GM18505 (cell line): ENCODE data around the gene BBC3.
"Not testable (repeated sequence)": the region's sequence is repeated elsewhere in the genome, so short reads cannot be mapped to it uniquely, and the experiment has no call there.

ENCODE experiments used
- ATAC-seq: cut with Tn5 transposase; IDR thresholded peaks from one replicate; pipeline ENCODE4 v1.9.1; 2021; ENCODE audit not compliant: unreplicated experiment
- POLR2A ChIP-seq: IDR thresholded peaks from 4 replicates; pipeline ENCODE4 v1.6.1; 2011; ENCODE audit warnings: borderline replicate concordance; ENCODE audit not compliant: insufficient read depth, insufficient read length; ENCODE audit errors: extremely low read depth

BBC3 gene

GRCh38 chr19:47253467-47253881 is 22.5 kb upstream of the BBC3 start:
- TF ChIP-seq POLR2A = no peak
- ATAC-seq = no peak

- ATAC-seq = not testable (repeated sequence)
These were observed 22.0 kb upstream of the BBC3 start for GRCh38 chr19:47253016-47253415.

GRCh38 chr19:47247308-47247990 is 16.4 kb upstream of the BBC3 start:
- TF ChIP-seq POLR2A = no peak
- no peak for ATAC-seq

DNA sequence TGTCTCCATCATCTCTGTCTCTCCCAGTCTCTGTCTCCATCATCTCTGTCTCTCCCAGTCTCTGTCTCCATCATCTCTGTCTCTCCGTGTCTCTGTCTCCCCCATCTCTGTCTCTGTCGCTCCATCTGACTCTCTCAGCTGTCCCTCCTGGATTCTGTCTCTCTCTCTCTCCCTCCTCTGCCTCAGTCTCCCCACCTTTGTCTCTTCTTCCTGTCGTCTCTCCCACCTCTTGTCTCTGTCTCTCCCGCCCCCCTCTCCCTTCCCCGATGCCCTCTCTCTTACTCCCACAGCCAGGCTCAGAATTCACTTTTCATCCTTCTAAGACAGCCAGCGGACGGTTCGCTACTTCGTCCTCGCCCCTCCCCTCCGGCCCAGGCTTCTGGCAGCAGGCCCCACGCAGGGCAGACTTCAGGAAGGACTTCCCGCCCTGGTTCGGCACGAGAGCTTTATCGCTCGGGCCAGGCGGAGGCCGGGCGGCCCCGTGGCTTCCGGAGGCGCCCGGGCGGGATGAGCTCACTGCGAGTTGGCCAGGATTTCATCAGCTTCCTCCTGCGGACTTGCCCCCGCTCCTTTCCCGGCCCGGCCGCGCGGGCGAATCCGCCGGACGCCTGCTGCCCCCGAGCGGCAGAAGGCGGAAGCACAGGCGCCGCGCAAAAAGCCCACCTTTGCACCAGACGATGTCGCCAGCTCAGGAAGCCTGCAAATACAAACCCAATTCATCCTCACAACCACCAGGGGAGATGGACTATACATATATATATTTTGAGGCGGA is 13.0 kb upstream of the BBC3 start:
- ATAC-seq = peak; percentile 65
- peak; percentile 67 for TF ChIP-seq POLR2A

DNA sequence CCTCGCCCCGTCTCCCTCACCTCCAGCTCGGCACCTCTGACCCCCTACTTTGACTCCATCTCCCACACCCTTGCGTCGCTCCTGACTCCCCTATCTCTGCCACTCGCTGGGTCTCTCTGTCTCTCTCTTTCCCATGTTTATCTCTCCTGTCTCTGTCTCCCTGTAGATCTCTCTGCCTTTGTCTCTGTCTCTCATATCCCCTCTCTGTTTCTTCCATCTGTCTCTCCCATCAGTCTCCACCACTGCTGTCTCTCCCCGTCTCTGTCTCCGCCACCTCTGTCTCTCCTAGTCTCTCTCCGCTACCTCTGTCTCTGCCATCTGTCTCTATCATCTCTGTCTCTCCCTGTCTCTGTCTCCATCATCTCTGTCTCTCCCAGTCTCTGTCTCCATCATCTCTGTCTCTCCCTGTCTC is 12.4 kb upstream of the BBC3 start:
- ATAC-seq = no peak
- TF ChIP-seq POLR2A = no peak

- ATAC-seq = no peak
- TF ChIP-seq POLR2A = no peak
These were observed 11.0 kb upstream of the BBC3 start for GRCh38 chr19:47241919-47242577.

GRCh38 chr19:47240996-47241918 is 10.3 kb upstream of the BBC3 start:
- TF ChIP-seq POLR2A = no peak
- ATAC-seq = no peak

- TF ChIP-seq POLR2A = no peak
- no peak for ATAC-seq
These were observed 9.6 kb upstream of the BBC3 start for GRCh38 chr19:47240556-47240955.

GRCh38 chr19:47239610-47240296 is 8.8 kb upstream of the BBC3 start:
- no peak for TF ChIP-seq POLR2A
- no peak for ATAC-seq

DNA sequence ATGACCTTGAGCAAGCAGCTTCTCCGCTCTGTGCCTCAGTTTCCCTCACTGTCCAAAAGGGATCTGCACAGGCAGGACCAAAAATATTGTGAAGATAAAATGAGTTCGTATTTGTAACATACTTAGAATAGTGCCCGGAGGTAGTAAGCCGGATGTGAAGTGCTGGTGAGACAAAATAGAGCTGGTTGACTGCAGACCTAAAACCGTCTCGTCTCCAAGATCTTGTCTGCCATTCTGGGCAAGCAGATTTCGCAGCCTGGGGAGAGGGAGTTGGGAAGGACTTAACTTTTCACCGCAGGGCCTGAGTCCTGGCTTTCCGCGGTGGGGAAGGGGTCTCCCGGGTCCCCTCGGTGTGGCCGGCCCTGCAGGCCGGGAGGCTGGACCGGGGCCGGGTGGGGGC is 8.2 kb upstream of the BBC3 start:
- no peak for ATAC-seq
- no peak for TF ChIP-seq POLR2A

- ATAC-seq = no peak
- TF ChIP-seq POLR2A = no peak
These were observed 5.2 kb upstream of the BBC3 start for GRCh38 chr19:47236072-47236675.
